Uterus (tissue), 4 donors: ENCODE measurements around the gene ZNF81. TPM values are rescaled to one million over a fixed set of nuclear protein-coding genes. Genes with fewer than 3 reads are reported as not detected.

Experiments
- DNase-seq, 2 donors: peaks; one replicate each; pipeline ENCODE4 v3.0.0-alpha.2; 2019 to 2020
- H3K27ac ChIP-seq, 2 donors: fragments of 200-600 bp; sonication (generic); 1 replicate in 1 of 2; 2 replicates in 1 of 2; pipeline ENCODE4 v1.5.1; 2016 to 2018
- H3K27me3 ChIP-seq, 2 donors: fragments of 200-600 bp; sonication (generic); one replicate each; pipeline ENCODE4 v1.5.1; 2018 to 2019; ENCODE audit warnings: control low read depth in 1 of 2
- H3K36me3 ChIP-seq, 2 donors: fragments of 200-600 bp; sonication (generic); one replicate each; pipeline ENCODE4 v1.5.1; 2019; ENCODE audit warnings: control low read depth in 1 of 2
- H3K4me1 ChIP-seq, 2 donors: fragments of 200-600 bp; sonication (generic); one replicate each; pipeline ENCODE4 v1.5.1; 2018 to 2019; ENCODE audit warnings: control low read depth in 1 of 2
- H3K4me3 ChIP-seq, 2 donors: fragments of 200-600 bp; sonication (generic); 1 replicate in 1 of 2; 2 replicates in 1 of 2; pipeline ENCODE4 v1.5.1; 2018 to 2019; ENCODE audit warnings: mild to moderate bottlenecking in 1 of 2
- H3K9me3 ChIP-seq, 2 donors: fragments of 200-600 bp; sonication (generic); one replicate each; pipeline ENCODE4 v1.5.1; 2019; ENCODE audit warnings: control low read depth in 1 of 2
- POLR2A ChIP-seq, 2 donors: fragments of 450-650 bp; IDR thresholded peaks; one replicate each; pipeline ENCODE4 v1.6.1; 2016; ENCODE audit warnings: antibody characterized with exemption in 2 of 2, mild to moderate bottlenecking in 1 of 2, moderate library complexity in 1 of 2
- intact Hi-C: fragments of 100-400 bp; cut with DNase I; formaldehyde crosslinking; loops from one replicate; pipeline ENCODE4 v1.15.1; 2023; ENCODE audit warnings: low total_unique reads
- total RNA-seq, 4 donors: library from RNA; depleted of rRNA in 3 of 4; stranded (reverse); fragments of >200 nt in 3 of 4; gene quantifications; one replicate each; pipeline versions ENCODE4 v1.1.0 to v1.2.4, GENCODE V29; 2014 to 2023
- TF ChIP-seq, protein P1 (sequence below), 4 experiments: fragments of 200-600 bp in 2 of 4; fragments of 450-650 bp in 2 of 4; sonication (generic) in 2 of 4; IDR thresholded peaks; one replicate each; pipeline ENCODE4 v1.5.1; 2016 to 2019; ENCODE audit warnings: antibody characterized with exemption in 4 of 4, mild to moderate bottlenecking in 2 of 4, moderate library complexity in 1 of 4
- donor health status: DM: yes; HTN: yes; CAD: no.

ZNF81 gene
- total RNA-seq, 4 donors from 2014 or later: 2.6 to 26.6 (median 9.4) TPM

DNA sequence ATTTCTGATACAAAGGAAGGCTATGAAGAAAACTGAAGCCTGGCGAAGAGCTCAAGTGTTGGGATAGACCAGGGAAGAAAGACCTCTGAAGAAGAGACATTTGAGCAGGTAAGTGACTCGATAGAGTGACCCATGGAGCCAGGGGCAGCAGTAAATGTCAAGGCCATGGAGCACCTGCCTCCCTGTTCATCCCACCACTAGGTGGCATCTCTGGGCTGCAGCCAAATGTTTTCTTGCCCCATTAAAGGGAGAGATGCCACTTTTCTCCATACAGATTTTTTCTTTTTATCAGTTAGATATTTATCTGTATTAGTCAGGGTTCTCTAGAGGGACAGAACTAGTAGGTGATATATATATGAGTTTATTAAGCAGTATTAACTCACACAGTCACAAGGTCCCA is 4.9 kb upstream of the ZNF81 start:
- Histone ChIP-seq H3K4me3 (no peak overlapping the region), H3K27ac (no peak overlapping the region), H3K4me1 (no peaks in the 10 kb centered on the region), H3K36me3 (no peaks in the 10 kb centered on the region), H3K9me3 (no peaks in the 10 kb centered on the region), H3K27me3 (no peaks in the 10 kb centered on the region)
- TF ChIP-seq POLR2A (IDR thresholded peaks at IDR 0.05): no peak
- TF ChIP-seq, protein P1, sequence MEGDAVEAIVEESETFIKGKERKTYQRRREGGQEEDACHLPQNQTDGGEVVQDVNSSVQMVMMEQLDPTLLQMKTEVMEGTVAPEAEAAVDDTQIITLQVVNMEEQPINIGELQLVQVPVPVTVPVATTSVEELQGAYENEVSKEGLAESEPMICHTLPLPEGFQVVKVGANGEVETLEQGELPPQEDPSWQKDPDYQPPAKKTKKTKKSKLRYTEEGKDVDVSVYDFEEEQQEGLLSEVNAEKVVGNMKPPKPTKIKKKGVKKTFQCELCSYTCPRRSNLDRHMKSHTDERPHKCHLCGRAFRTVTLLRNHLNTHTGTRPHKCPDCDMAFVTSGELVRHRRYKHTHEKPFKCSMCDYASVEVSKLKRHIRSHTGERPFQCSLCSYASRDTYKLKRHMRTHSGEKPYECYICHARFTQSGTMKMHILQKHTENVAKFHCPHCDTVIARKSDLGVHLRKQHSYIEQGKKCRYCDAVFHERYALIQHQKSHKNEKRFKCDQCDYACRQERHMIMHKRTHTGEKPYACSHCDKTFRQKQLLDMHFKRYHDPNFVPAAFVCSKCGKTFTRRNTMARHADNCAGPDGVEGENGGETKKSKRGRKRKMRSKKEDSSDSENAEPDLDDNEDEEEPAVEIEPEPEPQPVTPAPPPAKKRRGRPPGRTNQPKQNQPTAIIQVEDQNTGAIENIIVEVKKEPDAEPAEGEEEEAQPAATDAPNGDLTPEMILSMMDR (IDR thresholded peaks at IDR 0.05): peak in 3 of 4 experiments; percentile 12 to 19 (median 15)
- DNase-seq: peak in 1 of 2 donors; percentile 18
- intact Hi-C loops: no loop called here

DNA sequence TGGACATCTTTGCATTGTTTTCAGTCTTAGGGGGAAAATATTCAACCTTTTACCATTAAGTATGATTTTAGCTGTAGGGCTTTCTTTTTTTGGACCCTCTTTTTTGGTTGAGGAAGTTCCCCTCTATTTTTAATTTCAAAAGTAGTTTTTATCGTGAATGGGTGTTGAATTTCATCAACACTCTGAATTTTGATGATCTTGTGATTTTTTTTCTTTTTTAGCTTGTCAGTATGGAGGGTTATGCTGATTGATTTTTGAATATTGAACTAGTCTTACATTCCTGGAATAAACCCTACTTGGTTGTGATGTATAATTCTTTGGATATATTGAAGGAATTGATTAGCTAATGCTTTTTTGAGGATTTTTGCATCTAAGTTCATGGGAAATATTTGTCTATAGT is 1.7 kb downstream of the ZNF81 start:
- no peaks in the 10 kb centered on the region for H3K4me1 ChIP-seq
- no peak overlapping the region for H3K4me3 ChIP-seq
- H3K9me3 ChIP-seq: no peaks in the 10 kb centered on the region
- no peak overlapping the region for H3K27ac ChIP-seq
- TF ChIP-seq, protein P1 (IDR thresholded peaks at IDR 0.05): no peak
- no peak for TF ChIP-seq POLR2A (IDR thresholded peaks at IDR 0.05)
- intact Hi-C loops: no loop called here
- H3K27me3 ChIP-seq: no peaks in the 10 kb centered on the region
- no peak for DNase-seq
- H3K36me3 ChIP-seq: no peaks in the 10 kb centered on the region

DNA sequence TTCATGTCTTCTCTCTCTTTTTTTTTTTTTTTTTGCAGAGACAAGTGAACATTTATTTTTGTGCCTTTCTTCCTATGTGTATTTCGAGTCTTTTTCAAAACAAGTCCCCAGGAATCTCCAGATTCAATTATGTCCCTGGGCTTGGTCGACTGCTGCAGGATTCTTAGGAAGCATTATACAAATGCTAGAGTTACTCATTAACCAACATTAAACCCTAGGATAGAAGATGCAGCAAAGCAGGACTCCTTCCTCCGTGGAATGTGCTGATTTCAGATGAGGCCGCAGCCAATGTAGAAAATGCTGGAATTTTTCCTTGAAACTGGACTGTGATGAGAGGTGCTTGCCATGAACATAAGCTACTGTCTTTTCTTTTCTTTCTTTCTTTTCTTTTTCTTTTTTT is 3.4 kb downstream of the ZNF81 start:
- no peak for DNase-seq
- TF ChIP-seq, protein P1 (IDR thresholded peaks at IDR 0.05): no peak
- TF ChIP-seq POLR2A (IDR thresholded peaks at IDR 0.05): no peak
- no peaks in the 10 kb centered on the region for H3K4me1 ChIP-seq
- H3K27me3 ChIP-seq: no peaks in the 10 kb centered on the region
- H3K27ac ChIP-seq: no peak overlapping the region
- H3K9me3 ChIP-seq: no peaks in the 10 kb centered on the region
- intact Hi-C loops: loop anchor here (10.0 kb wide), 1 partner anchor 165 kb away; the partner anchor contains the start of genes SPACA5 and ZNF182
- H3K36me3 ChIP-seq: no peaks in the 10 kb centered on the region
- no peak overlapping the region for H3K4me3 ChIP-seq

DNA sequence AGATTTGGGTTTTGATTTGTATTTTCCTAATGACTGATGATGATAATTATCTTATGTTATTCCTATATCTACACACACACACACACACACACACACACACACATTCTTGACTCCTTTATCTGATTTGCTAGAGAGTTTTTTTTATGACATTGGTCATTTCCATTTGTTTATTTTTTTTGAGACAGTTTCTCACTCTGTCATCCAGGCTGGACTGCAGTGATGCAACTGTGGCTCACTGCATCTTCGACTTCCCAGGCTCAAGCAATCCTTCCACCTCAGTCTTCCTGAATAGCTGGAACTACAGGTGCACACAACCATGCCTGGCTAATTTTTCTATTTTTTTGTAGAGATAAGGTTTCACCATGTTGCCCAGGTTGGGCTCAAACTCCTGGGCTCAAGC is 6.7 kb downstream of the ZNF81 start:
- H3K27ac ChIP-seq: no peak overlapping the region
- no peaks in the 10 kb centered on the region for H3K36me3 ChIP-seq
- intact Hi-C loops: loop anchor here (10.0 kb wide), 1 partner anchor 161 kb away; the partner anchor contains the start of genes SPACA5 and ZNF182
- H3K9me3 ChIP-seq: no peaks in the 10 kb centered on the region
- no peak for DNase-seq
- no peaks in the 10 kb centered on the region for H3K27me3 ChIP-seq
- H3K4me3 ChIP-seq: no peak overlapping the region
- TF ChIP-seq, protein P1 (IDR thresholded peaks at IDR 0.05): no peak
- no peak for TF ChIP-seq POLR2A (IDR thresholded peaks at IDR 0.05)
- no peaks in the 10 kb centered on the region for H3K4me1 ChIP-seq

DNA sequence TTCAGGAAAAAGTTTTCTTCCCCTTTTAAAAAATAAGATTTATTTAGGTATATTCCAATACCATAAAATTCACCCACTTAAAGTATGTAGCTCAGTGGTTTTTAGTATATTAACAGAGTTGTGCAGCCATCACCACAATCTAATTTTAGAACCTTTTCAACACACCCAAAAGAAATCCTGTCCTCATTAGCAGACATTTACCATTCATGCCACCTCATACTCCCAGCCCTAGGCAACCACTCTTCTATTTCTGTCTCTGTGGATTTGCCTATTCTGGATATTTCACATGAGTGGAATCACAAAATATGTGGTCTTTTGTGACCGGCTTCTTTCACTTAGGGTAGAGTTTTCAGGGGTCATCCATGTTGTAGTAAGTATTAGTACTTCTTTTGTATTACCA is 7.4 kb downstream of the ZNF81 start:
- DNase-seq: no peak
- intact Hi-C loops: loop anchor here (10.0 kb wide), 1 partner anchor 161 kb away; the partner anchor contains the start of genes SPACA5 and ZNF182
- Histone ChIP-seq H3K27me3 (no peaks in the 10 kb centered on the region), H3K36me3 (no peaks in the 10 kb centered on the region), H3K4me1 (no peaks in the 10 kb centered on the region), H3K27ac (no peak overlapping the region), H3K9me3 (no peaks in the 10 kb centered on the region), H3K4me3 (no peak overlapping the region)
- no peak for TF ChIP-seq POLR2A (IDR thresholded peaks at IDR 0.05)
- TF ChIP-seq, protein P1 (IDR thresholded peaks at IDR 0.05): no peak
